HS-27A (cell line): Measurements from ENCODE around the gene NAPB.
A peak's percentile ranks its signal among the peaks of the same experiment; 100 is the strongest.
"Not testable (repeated sequence)": the region's sequence is repeated elsewhere in the genome, so short reads cannot be mapped to it uniquely, and the experiment has no call there.

ENCODE experiments used
- DNase-seq: peaks from one replicate; pipeline ENCODE4 v3.0.0-alpha.2; 2012; ENCODE audit warnings: low read depth, missing footprints

NAPB gene

DNA sequence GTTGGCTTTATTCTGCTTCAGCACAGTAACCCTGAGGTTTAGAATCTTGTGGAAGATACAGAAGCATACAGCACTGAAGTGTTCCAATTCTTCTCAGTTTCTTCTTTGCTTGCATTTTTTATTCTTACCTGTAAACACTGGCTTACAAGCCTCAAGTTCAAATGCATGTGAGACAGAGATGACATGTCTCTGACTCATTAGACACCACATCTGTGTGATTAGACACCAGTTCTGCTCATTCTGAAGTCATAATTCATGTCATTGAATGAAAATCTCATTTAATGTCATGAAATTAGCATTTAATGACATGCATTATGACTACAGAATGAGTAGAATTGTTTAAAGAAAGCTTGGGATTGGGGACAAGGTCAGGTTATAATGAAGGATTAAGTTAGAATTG lies 53.5 kb downstream of the NAPB start:
- no peak for DNase-seq

DNA sequence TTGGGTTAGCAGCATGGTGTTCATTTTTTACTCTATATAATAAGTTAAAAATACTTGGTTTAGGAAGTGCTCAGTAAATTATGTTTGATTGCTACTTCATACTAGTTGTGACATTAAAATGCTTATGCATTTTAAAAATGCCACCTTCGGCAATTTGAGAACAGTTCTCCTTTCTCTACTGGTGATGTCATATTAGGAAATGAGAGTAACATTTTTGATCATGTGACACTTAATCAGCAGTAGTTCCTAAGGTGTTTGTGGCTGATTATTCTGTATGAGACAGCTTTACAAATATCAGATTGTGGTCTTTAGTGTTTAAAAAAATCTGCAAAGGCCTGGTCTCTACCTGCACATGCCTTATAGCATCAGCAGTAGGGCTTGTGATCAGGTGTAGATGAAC lies 54.9 kb downstream of the NAPB start:
- DNase-seq: no peak

DNA sequence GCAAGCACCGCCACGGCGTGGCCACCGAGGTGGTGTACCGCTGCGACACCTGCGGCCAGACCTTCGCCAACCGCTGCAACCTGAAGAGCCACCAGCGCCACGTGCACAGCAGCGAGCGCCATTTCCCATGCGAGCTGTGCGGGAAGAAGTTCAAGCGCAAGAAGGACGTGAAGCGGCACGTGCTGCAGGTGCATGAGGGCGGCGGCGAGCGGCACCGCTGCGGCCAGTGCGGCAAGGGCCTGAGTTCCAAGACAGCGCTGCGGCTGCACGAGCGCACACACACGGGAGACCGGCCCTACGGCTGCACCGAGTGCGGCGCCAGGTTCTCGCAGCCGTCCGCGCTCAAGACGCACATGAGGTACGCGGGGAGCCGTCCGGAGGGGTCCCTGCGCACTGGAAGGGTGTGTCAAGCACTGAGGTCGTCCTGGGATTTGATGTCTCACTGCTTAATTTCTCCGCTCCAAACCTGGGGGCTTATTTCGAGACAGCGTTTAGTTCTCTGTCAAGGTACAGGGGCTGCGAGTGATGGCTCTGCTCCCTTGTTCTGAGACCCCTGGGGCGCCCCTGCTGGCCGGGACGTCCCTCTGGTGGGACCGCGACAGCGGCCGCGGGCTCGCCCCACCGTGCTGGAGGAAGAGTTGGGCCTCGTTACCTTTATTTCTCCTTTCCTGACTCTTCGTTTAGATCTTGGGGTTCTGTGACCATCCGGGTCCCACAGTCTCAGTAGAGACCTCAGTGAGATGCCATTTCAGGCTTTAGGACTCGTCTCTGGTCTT lies 55.7 kb downstream of the NAPB start:
- DNase-seq: no peak

DNA sequence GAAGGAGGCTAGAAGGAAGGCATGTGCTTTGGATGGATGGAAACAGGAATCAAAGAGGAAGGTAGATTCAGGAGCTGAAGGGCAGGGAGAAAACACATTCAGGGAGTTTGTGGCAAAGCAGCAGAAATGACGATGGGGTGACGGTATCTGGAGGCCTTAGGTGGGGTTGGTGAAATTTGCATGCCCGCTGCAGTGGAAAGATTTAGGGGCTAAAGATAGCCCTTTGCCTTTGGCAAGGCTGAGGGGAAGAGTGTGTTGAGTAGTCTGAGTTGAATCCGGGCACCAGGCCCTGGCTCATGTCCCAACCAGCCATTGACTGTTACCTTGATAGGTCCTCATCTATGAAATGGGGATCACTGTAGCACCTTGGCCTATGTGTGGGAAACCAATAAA lies 58.0 kb downstream of the NAPB start:
- no peak for DNase-seq

DNA sequence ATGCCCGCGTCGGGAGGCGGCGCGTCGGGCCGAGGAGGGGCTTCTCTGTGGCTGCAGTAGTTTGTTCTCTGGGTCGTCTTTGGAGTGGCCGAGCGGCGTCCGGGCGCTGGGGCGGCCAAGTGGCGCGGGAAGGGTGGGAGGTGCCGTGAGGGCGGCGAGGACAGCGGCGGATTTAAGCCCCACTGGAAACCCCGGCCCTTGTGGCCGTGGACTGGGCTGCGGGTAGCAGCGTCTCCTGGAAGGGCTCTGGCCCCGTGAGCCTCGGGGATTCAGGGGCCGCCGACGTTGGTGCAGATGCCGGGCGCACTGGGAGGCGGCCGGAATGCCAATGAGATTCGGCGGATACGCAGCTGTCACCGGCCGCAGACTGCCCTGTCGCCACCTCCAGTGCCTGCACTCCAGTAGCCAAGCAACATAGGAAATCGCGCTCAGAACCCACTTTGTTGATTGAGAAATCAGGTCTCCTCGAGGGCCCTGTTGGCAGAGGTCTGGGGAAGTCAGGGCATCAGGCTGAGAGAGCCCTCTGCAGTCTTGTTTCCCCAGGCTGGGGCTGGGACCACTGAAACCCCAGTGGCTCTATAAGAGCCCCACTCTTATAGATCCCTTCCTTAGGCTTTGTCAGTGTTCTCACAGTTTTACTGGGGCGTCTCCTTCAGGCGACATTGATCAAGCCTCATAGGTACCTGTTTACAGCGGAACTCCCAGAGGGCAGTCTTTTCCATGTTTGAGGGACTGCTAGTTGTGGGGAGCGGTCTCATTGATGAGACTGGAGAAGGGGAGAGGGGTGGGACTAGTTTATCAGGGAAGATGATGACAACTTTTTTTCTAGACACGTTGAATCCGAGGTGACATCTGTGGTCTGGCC lies 58.7 kb downstream of the NAPB start:
- no peak for DNase-seq

DNA sequence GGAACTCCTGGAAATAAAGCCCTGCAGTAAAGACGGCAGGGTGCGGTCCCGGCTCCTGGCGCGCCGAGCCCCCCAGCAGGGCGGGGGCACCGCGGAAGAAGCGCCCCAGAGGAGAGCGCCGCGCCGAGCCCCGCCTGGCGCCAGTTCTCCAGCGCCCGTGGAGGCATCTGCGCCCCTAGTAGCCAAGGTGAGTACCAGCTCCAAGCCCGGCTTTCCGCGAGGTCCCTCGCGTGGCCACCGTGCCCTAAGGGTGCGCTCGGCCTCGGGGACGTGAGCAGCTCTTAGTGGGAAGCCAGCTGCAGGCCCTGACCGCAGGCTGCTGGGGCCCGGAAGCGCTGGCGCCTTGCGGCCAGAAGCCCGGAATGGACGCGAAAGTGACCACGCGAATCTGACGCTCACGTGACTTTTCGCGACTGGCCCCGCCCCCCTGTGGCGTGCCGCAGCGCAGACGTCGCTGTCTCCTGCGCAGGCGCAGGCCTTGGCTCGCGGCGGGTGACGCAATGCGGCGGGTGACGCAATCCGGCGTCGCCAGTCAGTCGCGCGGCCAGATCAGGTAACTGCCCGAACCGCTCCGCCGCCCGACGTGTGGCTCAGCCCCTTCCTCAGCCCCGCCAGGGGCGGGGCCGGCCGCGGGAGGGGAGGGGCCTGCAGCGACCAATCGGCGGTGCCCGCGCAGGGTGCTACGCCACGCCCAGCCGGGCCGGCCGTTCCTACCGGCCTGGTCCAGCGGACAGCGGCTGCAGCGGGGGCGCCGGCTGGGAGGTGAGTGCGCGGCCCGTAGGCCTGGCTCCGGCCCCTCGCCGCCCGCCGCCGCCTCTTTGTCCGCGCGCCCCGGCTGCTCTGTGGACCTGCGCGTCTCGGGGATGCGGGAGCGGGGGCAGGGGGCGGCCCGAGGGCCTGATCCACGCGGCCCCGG lies 59.6 kb downstream of the NAPB start, which contains the start of gene GZF1:
Gene GZF1, plus strand, starts transcription at position 707 of the 916 bp plus-strand sequence. CDS start 2,202 bp downstream, outside the sequence.
- DNase-seq: peak; percentile 98

DNA sequence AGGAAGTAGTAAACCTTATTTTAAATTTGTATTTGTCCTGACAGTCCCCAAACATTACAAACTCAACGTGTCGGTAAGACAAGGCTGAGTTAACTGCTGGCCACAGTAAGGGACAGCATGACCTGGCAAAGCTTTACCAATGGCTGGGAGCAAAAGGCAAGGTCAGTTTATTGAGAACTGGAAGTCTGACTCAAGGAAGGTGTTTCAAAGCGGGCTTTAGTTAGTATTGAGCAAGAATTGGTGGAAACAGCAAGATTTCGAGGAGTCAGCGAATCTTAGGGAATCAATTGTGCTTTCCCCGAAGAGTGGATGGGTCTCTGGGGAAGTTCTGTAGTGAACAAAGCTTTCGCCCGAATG lies 60.2 kb downstream of the NAPB start:
- no peak for DNase-seq

DNA sequence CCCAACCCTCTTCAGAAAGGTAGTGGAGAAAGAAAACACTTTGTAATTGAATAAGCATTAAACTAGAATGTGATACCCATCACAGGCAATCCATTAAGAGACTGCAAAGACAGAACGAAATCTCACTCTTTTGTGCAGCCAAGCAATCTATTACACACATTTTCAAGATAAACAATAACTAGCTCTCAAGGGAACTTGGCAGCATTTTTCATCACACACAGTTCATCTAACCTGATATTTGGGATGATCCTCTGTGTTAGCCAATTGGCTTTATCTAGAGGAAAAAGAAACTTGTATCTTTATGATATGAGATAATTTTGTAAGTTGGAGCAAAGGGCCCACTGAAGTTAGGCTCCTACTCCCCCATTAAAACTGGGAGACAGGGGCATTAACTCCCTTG lies 60.8 kb downstream of the NAPB start:
- no peak for DNase-seq

DNA sequence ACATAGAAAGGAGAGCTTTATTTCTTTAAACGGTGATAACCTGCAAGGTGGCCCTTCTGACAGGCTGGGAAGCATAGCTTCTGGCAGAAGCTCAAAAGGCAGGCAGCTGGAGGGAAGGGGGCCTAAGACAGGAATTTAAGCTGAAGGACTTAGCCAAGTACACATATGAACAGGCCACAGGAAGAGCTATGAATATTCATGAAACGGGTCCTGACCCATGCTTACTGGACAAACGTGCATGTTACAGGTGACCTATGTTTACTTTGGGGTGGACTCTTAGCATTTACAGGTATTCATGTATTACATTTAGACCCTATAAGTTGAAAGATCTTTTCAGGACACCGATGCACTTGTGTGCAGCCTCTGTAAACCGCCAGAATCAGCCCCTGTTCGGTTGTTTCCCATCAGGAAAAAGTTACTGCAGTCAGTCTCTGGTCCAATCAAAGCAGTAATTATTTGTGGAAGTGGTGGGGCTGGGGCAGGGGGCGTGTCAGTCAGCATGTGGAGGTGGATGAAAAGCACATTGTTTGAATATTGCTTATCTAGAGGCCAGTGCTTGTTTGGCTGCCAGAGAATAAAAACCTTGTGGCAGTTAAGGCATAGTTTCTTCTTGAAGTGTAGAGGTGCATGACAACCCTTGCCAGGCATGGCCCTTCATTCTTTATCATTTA lies 62.2 kb downstream of the NAPB start:
- DNase-seq: no peak

DNA sequence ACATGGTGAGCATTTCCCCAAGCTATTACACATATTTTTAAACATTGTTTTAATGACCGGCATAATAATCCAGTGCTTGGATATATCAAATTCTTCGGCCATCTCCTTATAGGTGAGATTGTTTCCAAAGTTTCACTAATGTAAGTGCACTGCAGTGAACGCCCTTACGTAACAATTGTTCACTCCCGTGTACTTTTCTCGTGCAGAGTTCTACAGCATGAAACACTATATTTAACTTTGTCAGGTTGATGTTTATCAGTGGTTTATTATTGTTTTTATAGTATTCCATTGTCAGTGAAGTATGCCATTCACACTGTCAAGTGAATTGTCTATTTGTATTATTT lies 62.8 kb downstream of the NAPB start:
- no peak for DNase-seq

DNA sequence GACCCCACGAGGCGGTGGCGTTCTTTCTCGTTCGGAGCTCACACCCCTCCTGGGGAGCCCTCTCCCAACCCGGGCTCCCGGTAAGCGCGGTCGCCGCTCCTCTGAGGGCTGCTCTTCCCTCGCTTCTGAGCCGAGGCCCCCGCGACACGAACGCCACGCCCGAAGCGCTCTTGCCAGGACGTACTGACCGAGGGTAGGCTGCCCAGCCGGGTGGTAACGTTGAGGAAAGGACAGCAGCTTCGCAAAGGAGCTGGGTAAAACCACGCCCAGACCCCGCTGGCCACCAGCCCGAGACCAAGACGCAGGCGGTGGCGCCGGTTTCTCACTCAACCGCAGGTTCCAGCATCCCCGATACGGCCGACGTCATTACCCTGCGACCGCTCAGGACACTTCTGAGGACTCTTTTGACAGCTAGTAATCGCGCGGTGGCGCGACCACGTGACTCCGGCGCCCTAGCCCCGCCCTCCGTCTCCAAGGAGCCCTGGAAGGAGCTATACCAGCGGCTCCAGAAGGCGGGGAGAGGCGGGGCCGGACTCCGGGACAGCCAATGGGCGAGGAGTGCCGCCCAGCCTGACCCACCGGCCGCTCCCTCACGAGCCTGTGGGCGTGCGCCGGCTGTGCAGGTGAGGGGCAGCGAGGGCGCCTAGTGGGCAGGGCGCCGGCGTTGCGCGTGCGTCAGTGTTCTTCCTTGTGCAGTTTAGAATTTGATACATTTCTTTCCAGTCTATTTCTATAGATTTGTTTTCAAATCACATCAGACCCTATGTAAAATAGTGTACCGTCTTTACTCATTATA lies 63.3 kb downstream of the NAPB start:
- DNase-seq: peak; percentile 100

DNA sequence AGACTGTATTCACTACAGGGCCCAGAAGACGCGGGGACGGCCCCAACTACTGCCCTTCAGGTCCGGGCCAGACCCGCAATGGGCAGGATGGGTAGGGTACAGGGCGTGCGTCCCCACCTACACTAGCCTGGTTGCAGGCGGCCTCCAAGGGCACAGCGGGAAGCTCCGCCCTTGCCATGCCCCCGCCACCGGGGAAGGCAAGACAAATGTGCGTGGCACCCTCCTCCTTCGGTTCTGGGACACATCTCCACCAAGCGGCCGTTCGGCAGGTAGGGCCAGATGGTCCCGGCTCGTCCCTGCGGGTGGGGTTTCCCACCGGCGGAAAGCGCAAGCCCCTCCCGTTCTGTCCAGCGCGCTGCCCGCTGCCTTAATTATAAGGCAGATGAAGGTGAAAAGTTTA lies 65.1 kb downstream of the NAPB start:
- DNase-seq: no peak

DNA sequence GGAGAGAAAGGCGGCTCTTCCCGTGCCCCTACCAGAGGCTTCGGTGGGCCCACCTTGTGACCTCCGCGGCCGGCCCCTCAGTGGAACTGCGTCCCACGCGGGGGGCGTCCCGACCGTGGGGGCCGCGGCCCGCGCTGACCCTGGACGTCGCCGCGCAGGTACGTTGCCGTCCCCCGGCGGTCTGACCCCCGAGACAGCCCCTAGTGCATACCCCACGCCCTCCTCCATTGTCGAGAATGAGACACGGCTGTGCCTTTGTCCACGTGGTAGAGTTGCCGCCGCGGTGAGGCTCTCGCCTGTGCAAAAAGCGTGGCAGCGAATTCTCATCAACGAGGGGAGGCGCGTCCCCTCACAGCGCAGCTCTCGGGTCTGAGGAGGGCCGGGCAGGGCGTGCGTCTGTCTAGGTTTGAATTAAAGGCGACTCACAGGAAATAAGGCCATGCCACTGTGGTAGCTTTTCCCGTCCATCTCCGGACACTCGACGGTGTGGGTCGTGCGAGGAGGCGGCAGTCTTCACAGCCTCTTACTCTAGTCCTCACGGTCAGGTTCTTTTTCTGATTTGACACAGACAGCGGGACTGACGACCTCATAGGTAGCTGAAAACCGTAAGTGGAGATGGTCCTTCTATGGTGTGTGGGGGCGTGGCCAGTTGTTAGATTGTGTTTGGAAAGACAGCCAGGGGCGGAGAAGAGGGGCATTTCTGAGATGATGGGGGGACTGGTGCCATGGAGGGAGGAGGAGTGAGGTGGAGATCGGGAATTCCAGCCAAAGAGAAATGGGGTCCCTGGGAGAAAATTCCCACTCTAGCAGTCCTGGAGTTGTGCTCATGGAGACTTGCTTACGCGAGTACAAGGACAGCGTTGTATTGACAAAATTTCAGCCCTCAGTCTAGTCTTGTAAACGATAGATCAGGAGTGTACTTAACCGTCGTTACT lies 70.1 kb downstream of the NAPB start:
- DNase-seq: no peak

DNA sequence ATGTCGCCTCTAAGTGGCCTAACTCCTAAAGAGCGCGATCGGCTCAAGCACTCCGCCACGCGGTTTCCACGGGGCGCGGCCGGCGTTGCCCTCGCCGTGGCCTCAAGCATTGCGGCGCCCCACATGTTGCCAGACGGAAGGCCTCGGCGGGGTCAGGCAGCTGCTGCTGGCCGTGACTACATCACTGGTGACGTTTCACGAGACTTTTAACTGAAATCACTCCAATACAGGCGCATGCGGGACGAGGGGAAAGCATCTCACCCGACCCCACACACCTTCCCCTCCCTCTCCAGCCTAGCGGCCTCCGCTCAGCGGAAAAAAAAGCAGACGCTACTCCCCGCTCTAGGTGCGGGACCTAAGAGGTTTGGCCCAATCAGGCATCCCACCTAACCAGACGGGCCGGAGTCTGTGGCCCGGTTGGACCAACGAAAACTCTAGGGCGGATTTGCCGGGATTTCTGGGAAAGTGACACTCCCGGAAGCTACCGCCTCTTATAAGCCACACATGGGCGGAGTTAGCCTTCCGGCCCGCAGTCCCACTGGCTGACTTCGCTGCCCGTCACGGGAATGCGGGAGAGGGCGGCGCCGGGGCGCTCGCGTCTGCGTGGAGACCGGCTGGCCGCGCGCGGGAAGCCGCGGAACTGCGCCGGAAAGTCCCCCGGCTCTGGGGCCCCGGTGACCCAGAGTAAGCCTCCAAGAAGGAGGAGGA lies 70.9 kb downstream of the NAPB start, which contains the start of gene NXT1:
Gene NXT1, plus strand, starts transcription at position 596 of the 708 bp plus-strand sequence. CDS start 3,251 bp downstream, outside the sequence.
- peak; percentile 100 for DNase-seq

DNA sequence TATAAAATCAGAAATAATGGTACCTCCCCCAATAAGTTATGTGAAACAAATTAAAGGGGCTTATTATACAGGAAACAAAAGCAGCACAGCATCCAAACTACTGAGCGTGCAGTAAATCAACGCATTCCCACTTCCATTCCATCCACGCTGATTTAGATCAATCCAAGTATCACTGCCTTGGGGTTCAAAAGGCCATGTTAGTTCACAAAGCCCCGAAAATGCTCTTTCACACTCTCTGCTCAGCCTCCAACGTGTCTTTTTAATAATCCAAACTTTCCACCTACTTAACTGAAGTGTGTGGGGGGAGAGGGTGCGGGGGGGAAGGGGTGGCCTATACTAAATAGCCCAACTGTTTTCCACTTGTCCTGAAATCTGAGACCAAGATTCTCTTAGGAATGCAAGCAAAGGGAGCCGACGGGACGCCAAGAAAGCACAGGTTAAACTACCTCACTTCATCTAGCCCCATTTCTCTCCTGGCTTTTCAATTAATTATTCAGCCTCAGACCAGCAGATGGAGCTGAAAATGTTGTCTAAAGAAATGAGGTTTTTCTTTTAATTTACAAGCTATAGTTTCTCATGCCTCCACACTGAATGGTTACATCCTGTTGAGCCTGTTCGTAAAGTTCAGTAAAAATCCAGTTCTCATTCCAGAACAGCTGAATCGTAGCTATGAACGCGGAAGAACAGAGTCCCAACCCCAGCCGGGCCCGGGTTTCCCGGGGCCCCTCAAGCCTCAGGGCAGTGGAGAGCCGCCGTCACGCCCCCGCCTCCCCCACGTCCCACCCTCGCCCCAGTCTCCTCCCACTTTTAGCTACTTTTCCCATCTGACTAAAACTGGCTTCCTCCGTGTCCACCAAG lies 71.7 kb downstream of the NAPB start:
- no peak for DNase-seq

DNA sequence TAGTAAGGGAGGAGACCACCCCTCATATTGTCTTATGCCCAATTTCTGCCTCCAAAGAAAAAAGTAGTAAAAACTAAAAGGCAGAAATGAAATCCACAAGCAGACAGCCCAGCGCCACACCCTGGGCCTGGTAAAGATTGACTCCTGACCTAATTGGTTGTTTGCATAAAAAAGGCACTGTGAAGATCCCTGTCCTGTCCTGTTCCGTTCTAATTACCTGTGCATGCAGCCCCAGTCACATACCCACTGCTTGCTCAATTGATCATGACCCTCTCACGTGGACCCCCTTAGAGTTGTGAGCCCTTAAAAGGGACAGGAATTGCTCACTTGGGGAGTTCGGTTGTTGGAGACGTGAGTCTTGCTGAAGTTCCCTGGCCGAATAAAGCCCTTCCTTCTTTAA lies 72.8 kb downstream of the NAPB start:
- DNase-seq: not testable (repeated sequence)

DNA sequence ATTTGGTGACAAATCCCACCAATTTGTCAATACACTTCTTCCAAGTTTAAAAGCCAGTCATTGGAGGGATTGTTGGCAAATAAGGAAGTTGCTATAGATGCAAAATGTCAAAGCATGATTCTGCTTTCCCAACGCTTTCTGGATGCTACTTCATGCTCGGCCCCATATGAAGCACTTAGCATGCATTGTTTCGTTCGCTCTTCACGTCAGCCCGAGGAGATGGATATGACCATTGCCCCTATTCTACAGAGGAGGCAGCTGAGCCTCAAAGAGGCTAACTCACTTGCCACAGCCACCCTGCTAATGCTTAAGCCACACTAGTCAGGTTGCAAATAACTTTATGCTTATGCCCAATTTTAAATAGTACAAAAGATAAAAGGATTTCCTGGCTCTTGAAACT lies 73.5 kb downstream of the NAPB start:
- DNase-seq: no peak

DNA sequence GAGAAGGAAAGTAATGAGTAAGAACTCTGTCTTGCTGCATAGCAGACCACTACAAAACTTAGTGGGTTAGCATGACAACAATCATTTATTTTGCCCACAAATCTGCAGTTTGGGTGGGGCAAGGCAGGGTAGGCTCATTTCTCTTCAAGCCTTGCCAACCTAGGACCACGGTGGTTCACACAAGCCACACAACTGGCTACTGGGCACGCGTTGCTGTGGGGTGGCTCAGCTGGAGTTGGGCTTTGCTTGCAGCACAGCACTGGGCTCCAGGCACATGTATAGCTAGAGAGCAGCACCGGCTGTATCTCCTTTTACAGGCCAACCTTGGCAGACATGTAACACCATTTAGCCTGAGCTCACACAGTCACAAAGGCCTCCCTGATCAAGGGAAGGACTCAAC lies 75.3 kb downstream of the NAPB start:
- no peak for DNase-seq
